Esophagus muscularis mucosa (tissue), 4 donors: ENCODE measurements around the gene SREK1IP1.

Experiments
- EP300 ChIP-seq: sonication (generic); formaldehyde crosslinking; IDR thresholded peaks from one replicate; pipeline ENCODE4 v1.6.1; 2017; ENCODE audit warnings: antibody characterized with exemption
- POLR2A ChIP-seq: fragments of 450-650 bp; IDR thresholded peaks from one replicate; pipeline ENCODE4 v1.6.1; 2017; ENCODE audit warnings: antibody characterized with exemption, moderate library complexity, mild to moderate bottlenecking, low read depth
- POLR2AphosphoS5 ChIP-seq, 2 donors: sonication (generic); formaldehyde crosslinking; IDR thresholded peaks; one replicate each; pipeline ENCODE4 v1.6.1; 2017; ENCODE audit warnings: antibody characterized with exemption in 2 of 2
- TF ChIP-seq, protein P1 (sequence below), 3 experiments: fragments of 200-600 bp in 2 of 3; fragments of 450-650 bp in 1 of 3; sonication (generic) in 2 of 3; IDR thresholded peaks; one replicate each; pipeline ENCODE4 v1.5.1; 2017 to 2019; ENCODE audit warnings: antibody characterized with exemption in 3 of 3, mild to moderate bottlenecking in 2 of 3, moderate library complexity in 1 of 3

- TF ChIP-seq, protein P1, sequence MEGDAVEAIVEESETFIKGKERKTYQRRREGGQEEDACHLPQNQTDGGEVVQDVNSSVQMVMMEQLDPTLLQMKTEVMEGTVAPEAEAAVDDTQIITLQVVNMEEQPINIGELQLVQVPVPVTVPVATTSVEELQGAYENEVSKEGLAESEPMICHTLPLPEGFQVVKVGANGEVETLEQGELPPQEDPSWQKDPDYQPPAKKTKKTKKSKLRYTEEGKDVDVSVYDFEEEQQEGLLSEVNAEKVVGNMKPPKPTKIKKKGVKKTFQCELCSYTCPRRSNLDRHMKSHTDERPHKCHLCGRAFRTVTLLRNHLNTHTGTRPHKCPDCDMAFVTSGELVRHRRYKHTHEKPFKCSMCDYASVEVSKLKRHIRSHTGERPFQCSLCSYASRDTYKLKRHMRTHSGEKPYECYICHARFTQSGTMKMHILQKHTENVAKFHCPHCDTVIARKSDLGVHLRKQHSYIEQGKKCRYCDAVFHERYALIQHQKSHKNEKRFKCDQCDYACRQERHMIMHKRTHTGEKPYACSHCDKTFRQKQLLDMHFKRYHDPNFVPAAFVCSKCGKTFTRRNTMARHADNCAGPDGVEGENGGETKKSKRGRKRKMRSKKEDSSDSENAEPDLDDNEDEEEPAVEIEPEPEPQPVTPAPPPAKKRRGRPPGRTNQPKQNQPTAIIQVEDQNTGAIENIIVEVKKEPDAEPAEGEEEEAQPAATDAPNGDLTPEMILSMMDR (IDR thresholded peaks at IDR 0.05) = no peak
- TF ChIP-seq POLR2A (no peak), POLR2AphosphoS5 (IDR thresholded peaks at IDR 0.05) (no peak), EP300 (no peak)
These were observed 5.0 kb upstream of the SREK1IP1 start for GRCh38 chr5:64773533-64773932.
